Gastrocnemius medialis (tissue), 4 donors: ENCODE results near the gene ANKRD11.

Source experiments
- POLR2A ChIP-seq, 2 donors: fragments of 450-650 bp; IDR thresholded peaks; one replicate each; pipeline ENCODE4 v1.6.1; 2017; ENCODE audit warnings: antibody characterized with exemption in 2 of 2, mild to moderate bottlenecking in 2 of 2, moderate library complexity in 2 of 2
- TF ChIP-seq, protein P1 (sequence below), 5 experiments: fragments of 450-650 bp in 3 of 5; fragments of 200-600 bp in 2 of 5; sonication (generic) in 2 of 5; IDR thresholded peaks in 4 of 5; conservative IDR thresholded peaks in 1 of 5; 1 replicate in 4 of 5; 2 replicates in 1 of 5; pipeline ENCODE4 v1.5.1; 2016 to 2019; ENCODE audit warnings: antibody characterized with exemption in 5 of 5, mild to moderate bottlenecking in 3 of 5, moderate library complexity in 3 of 5

DNA sequence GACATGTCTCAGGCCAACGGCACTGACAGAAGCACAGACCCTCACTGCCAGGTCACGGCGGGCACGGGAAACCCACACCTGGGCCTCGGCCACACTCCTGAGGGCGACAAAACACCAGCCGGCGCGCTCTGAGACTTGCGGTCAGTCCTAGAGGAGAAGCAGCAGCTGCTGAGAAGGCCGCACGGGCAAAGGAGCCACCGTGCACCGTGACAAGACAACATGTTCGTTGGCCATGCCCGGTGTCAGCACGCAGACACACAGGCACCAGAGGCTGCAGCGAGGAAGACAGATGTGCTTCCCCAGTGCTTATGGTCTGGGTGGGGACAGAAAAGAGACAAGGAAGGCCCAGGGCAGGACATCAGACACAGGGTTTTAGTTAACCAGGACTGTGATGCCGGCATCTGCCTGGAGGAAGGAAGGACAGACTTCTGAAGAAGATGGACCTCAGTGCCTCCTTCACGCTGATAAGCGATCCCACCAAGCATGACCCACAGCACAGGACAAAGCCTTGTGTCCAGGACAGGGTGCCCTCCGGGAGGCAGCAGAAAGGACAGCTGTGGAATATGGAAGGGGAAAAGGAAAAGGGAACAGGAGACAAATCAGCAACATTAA is 84.0 kb downstream of the ANKRD11 start:
- no peak for TF ChIP-seq POLR2A (IDR thresholded peaks at IDR 0.05)
- TF ChIP-seq, protein P1, sequence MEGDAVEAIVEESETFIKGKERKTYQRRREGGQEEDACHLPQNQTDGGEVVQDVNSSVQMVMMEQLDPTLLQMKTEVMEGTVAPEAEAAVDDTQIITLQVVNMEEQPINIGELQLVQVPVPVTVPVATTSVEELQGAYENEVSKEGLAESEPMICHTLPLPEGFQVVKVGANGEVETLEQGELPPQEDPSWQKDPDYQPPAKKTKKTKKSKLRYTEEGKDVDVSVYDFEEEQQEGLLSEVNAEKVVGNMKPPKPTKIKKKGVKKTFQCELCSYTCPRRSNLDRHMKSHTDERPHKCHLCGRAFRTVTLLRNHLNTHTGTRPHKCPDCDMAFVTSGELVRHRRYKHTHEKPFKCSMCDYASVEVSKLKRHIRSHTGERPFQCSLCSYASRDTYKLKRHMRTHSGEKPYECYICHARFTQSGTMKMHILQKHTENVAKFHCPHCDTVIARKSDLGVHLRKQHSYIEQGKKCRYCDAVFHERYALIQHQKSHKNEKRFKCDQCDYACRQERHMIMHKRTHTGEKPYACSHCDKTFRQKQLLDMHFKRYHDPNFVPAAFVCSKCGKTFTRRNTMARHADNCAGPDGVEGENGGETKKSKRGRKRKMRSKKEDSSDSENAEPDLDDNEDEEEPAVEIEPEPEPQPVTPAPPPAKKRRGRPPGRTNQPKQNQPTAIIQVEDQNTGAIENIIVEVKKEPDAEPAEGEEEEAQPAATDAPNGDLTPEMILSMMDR (IDR thresholded peaks at IDR 0.05 in 4 of 5, conservative IDR thresholded peaks at IDR 0.05 in 1 of 5): peak in 1 of 5 experiments; percentile 10
